ENCODE measurements around the gene CCDC148. TPM values are rescaled to one million over a fixed set of nuclear protein-coding genes. Genes with fewer than 3 reads are reported as not detected.

Gene CCDC148
- polyA plus RNA-seq, 3 donors = not detected

GRCh38 chr2:158366342-158366741, 90.2 kb downstream of the CCDC148 start:
- intact Hi-C loops (cut with micrococcal nuclease) = no loop called here
- H3K4me2 ChIP-seq (replicated peaks; ENCODE audit: extremely low read depth, low read length, poor library complexity, severe bottlenecking) = no peak overlapping the region
- no peaks in the 10 kb centered on the region for H3K79me2 ChIP-seq (ENCODE audit: insufficient read depth, low read length)
- H3K27me3 Mint-ChIP-seq (ENCODE audit: low read depth in 3 of 3) = peaks cover 0 to 1% (median 0%) of the 10 kb centered on the region in 3 donors
- no peak overlapping the region for H3K9ac ChIP-seq (ENCODE audit: insufficient read depth, low read length, poor library complexity, severe bottlenecking)
- no peaks in the 10 kb centered on the region for H3K36me3 ChIP-seq (replicated peaks in 1 of 2; ENCODE audit: control insufficient read depth in 1 of 2, insufficient read depth in 2 of 2, low read length in 2 of 2)
- TF ChIP-seq CTCF (IDR thresholded peaks at IDR 0.05) = no peak
- no peaks in the 10 kb centered on the region for H3K4me1 Mint-ChIP-seq
- no peak overlapping the region for H3K4me3 Mint-ChIP-seq
- no peak overlapping the region for H3K4me3 ChIP-seq (replicated peaks in 1 of 3; ENCODE audit: low read depth in 2 of 3, low read length in 3 of 3)
- H3K27ac ChIP-seq (ENCODE audit: low read depth in 1 of 2, low read length in 2 of 2) = no peak overlapping the region
- no peaks in the 10 kb centered on the region for H3K4me1 ChIP-seq (ENCODE audit: control insufficient read depth in 1 of 2, insufficient read depth in 2 of 2, low read length in 2 of 2)
- H3K9me3 ChIP-seq (replicated peaks in 1 of 2; ENCODE audit: control insufficient read depth in 1 of 2, insufficient read depth in 1 of 2, low read length in 2 of 2) = no peaks in the 10 kb centered on the region
- no peaks in the 10 kb centered on the region for H4K20me1 ChIP-seq (ENCODE audit: insufficient read depth, low read length)
- H3K9me3 Mint-ChIP-seq = peaks cover 0 to 12% (median 9%) of the 10 kb centered on the region in 7 donors
- DNase-seq = no peak
- H2AFZ ChIP-seq (ENCODE audit: insufficient read depth, low read depth, low read length, poor library complexity, severe bottlenecking) = no peak overlapping the region
- H3K36me3 Mint-ChIP-seq = no peaks in the 10 kb centered on the region
- no peak overlapping the region for H3K27ac Mint-ChIP-seq
- WGBS (ENCODE audit: insufficient coverage) = 98% methylated on average over 4 of the region's 5 CpGs
- no peaks in the 10 kb centered on the region for H3K27me3 ChIP-seq (ENCODE audit: control insufficient read depth in 2 of 2, insufficient read depth in 2 of 2, low read length in 2 of 2)

GRCh38 chr2:158359846-158360245, 96.7 kb downstream of the CCDC148 start:
- H3K4me2 ChIP-seq (replicated peaks; ENCODE audit: extremely low read depth, low read length, poor library complexity, severe bottlenecking) = no peak overlapping the region
- DNase-seq = no peak

More at GRCh38 chr2:158359846-158360245, 96.7 kb downstream of the CCDC148 start:
- Histone ChIP-seq H3K27me3 (ENCODE audit: control insufficient read depth in 2 of 2, insufficient read depth in 2 of 2, low read length in 2 of 2) (no peaks in the 10 kb centered on the region), H3K79me2 (ENCODE audit: insufficient read depth, low read length) (no peaks in the 10 kb centered on the region), H3K9ac (ENCODE audit: insufficient read depth, low read length, poor library complexity, severe bottlenecking) (no peak overlapping the region), H3K4me3 (replicated peaks in 1 of 3; ENCODE audit: low read depth in 2 of 3, low read length in 3 of 3) (no peak overlapping the region), H4K20me1 (ENCODE audit: insufficient read depth, low read length) (no peaks in the 10 kb centered on the region), H3K9me3 (replicated peaks in 1 of 2; ENCODE audit: control insufficient read depth in 1 of 2, insufficient read depth in 1 of 2, low read length in 2 of 2) (peaks cover 0 to 13% of the 10 kb centered on the region in 2 donors), H3K27ac (ENCODE audit: low read depth in 1 of 2, low read length in 2 of 2) (no peak overlapping the region), H2AFZ (ENCODE audit: insufficient read depth, low read depth, low read length, poor library complexity, severe bottlenecking) (no peak overlapping the region), H3K4me1 (ENCODE audit: control insufficient read depth in 1 of 2, insufficient read depth in 2 of 2, low read length in 2 of 2) (no peaks in the 10 kb centered on the region), H3K36me3 (replicated peaks in 1 of 2; ENCODE audit: control insufficient read depth in 1 of 2, insufficient read depth in 2 of 2, low read length in 2 of 2) (no peaks in the 10 kb centered on the region)
- no peaks in the 10 kb centered on the region for H3K4me1 Mint-ChIP-seq
- no peak overlapping the region for H3K27ac Mint-ChIP-seq
- no peak for TF ChIP-seq CTCF (IDR thresholded peaks at IDR 0.05)
- no peak overlapping the region for H3K4me3 Mint-ChIP-seq
- H3K36me3 Mint-ChIP-seq = no peaks in the 10 kb centered on the region
- 71% methylated on average over 4 of the region's 4 CpGs for WGBS (ENCODE audit: insufficient coverage)
- intact Hi-C loops (cut with micrococcal nuclease) = no loop called here
- H3K9me3 Mint-ChIP-seq = peaks cover 4 to 19% (median 11%) of the 10 kb centered on the region in 7 donors
- peaks cover 0 to 3% (median 0%) of the 10 kb centered on the region in 3 donors for H3K27me3 Mint-ChIP-seq (ENCODE audit: low read depth in 3 of 3)
